ENCODE data around the gene AMMECR1L.
"Not testable (repeated sequence)": the region's sequence is repeated elsewhere in the genome, so short reads cannot be mapped to it uniquely, and the experiment has no call there.

AMMECR1L gene

DNA sequence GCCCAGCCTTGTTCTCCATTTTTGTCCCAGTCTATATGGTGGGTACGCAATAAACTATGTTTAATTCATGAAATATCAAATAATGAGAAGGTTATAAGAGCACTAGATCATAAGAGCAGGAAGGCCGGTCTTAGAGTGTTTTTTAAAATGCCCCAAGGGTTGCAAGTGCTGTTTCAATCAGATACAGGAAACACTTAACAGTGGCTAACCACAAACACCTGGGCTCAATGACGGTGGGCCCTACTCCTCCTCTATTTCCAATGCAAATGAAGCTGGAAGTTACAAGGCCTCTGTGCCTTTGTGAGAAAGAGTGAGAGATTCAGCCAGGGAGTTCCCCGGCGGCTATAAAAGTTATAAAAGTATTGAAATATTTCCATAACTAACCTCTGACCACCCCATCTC is 55.9 kb downstream of the AMMECR1L start:
- no peak for DNase-seq

- DNase-seq: not testable (repeated sequence)
Measured at GRCh38 chr2:127826708-127827107, 59.0 kb downstream of the AMMECR1L start.

- DNase-seq: peak; percentile 13
Measured at GRCh38 chr2:127826047-127826446, 59.7 kb downstream of the AMMECR1L start.

- DNase-seq: no peak
Measured at GRCh38 chr2:127820080-127820668, 65.6 kb downstream of the AMMECR1L start.

DNA sequence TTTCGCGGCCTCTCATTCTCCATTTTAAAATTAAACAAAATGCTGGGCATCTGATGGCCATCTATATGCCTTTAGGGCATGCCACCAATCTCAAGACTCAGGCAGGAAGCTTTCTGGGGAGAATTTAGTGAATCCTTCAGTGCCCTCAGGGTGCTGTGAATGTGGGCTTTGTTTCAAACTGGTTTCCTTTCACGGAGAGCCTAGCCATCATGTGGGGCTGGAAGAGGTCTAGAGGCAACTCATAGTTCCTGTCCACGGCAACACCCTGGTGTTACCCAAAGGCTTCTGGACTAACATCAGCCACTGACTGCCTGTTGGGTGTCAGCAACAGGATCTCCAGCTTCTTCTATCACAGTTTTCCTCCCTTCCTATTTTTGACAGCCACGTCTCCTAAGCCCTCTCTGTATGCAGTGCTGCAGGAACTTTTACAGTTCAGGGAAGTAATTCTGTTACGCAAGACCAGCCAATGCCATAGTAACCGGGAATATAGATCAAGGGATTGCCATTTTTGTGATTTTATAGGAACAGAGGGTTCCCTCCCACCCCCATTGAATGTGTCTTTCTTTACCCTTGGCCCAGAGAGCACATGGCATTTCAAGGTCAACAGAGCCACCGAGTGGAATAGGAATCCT is 66.8 kb downstream of the AMMECR1L start:
- no peak for DNase-seq

DNA sequence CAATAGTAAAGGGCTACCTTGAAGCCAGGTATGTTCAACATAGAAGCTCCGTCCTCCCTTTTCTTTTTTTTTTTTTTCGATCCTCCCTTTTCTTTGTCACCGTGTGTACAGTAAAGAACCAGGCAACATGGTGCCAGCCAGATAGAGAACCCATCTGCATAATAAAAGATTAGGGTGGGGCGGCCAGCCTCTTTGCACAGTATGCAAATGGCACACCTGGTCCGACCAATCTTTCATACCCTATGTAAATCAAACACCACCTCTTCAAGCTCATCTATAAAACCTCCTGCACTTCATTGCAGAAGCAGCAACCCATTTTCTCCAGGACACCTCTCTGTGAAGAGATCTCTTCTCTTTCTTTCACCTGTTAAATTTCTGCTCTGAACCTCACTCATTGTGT is 67.5 kb downstream of the AMMECR1L start:
- no peak for DNase-seq

GRCh38 chr2:127814677-127815076 is 71.1 kb downstream of the AMMECR1L start:
- no peak for DNase-seq

- not testable (repeated sequence) for DNase-seq
Measured at GRCh38 chr2:127812441-127812840, 73.3 kb downstream of the AMMECR1L start.
